Neural crest cell (in vitro differentiated cells): ENCODE data around the gene IGF2R. TPM values are rescaled to one million over a fixed set of nuclear protein-coding genes. Genes with fewer than 3 reads are reported as not detected.
"Not testable (repeated sequence)": the region's sequence is repeated elsewhere in the genome, so short reads cannot be mapped to it uniquely, and the experiment has no call there.

Experiments used
- DNase-seq: peaks from one replicate; pipeline ENCODE4 v3.0.0; 2021; ENCODE audit warnings: low read depth, mixed read lengths, low spot score
- H3K27ac Mint-ChIP-seq: one replicate; pipeline ENCODE4 v1.8.0; 2021; ENCODE audit warnings: mild to moderate bottlenecking, mixed read lengths; ENCODE audit not compliant: unreplicated experiment
- H3K27me3 Mint-ChIP-seq: 2 replicates; pipeline ENCODE4 v1.8.0; 2021; ENCODE audit warnings: low read depth, mild to moderate bottlenecking, mixed read lengths
- H3K36me3 Mint-ChIP-seq: 2 replicates; pipeline ENCODE4 v1.8.0; 2021; ENCODE audit warnings: low read depth, mild to moderate bottlenecking, mixed read lengths
- H3K4me1 Mint-ChIP-seq: 2 replicates; pipeline ENCODE4 v1.8.0; 2021; ENCODE audit warnings: mixed read lengths
- H3K4me3 Mint-ChIP-seq: one replicate; pipeline ENCODE4 v1.8.0; 2021; ENCODE audit warnings: mild to moderate bottlenecking, mixed read lengths
- H3K9me3 Mint-ChIP-seq: 2 replicates; pipeline ENCODE4 v1.8.0; 2021; ENCODE audit warnings: mixed read lengths
- total RNA-seq: library from RNA; stranded (reverse); gene quantifications from 2 replicates; pipeline ENCODE4 v1.2.1, GENCODE V29; 2021
- TF ChIP-seq, protein P1 (sequence below): fragments of 200-600 bp; sonication (generic); conservative IDR thresholded peaks from 2 replicates; pipeline ENCODE4 v1.5.0; 2021; ENCODE audit warnings: antibody characterized with exemption, mild to moderate bottlenecking

IGF2R gene
- total RNA-seq, 1 donor from 2014 or later: 97.3 TPM

DNA sequence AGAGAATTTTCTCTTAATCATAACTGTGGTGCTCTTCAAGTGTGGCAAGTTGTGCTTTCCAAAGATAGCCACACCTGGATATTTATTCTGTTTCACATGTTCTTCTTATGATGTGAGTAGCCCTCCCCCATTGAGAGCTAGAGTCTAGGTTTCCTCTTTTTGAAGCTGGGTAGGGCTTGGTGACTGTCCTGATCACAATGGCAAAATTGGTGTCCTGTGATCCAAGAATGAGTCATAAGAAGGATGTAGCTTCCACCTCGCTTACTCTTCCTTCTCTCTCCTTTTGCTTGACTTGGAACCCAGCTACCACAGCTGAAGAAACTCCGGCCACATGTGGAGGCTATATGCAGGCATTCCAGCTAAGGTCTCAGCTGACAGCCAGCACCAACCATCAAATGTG is 7.4 kb upstream of the IGF2R start:
- Mint-ChIP-seq H3K27me3 (peaks cover 64% of the 10 kb centered on the region), H3K9me3 (no peaks in the 10 kb centered on the region), H3K27ac (no peak overlapping the region), H3K36me3 (no peaks in the 10 kb centered on the region), H3K4me3 (no peak overlapping the region), H3K4me1 (no peaks in the 10 kb centered on the region)
- no peak for DNase-seq
- TF ChIP-seq, protein P1, sequence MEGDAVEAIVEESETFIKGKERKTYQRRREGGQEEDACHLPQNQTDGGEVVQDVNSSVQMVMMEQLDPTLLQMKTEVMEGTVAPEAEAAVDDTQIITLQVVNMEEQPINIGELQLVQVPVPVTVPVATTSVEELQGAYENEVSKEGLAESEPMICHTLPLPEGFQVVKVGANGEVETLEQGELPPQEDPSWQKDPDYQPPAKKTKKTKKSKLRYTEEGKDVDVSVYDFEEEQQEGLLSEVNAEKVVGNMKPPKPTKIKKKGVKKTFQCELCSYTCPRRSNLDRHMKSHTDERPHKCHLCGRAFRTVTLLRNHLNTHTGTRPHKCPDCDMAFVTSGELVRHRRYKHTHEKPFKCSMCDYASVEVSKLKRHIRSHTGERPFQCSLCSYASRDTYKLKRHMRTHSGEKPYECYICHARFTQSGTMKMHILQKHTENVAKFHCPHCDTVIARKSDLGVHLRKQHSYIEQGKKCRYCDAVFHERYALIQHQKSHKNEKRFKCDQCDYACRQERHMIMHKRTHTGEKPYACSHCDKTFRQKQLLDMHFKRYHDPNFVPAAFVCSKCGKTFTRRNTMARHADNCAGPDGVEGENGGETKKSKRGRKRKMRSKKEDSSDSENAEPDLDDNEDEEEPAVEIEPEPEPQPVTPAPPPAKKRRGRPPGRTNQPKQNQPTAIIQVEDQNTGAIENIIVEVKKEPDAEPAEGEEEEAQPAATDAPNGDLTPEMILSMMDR: no peak

GRCh38 chr6:159963111-159963510 is 5.8 kb upstream of the IGF2R start:
- Mint-ChIP-seq H3K4me1 (peaks cover 2% of the 10 kb centered on the region), H3K27ac (no peak overlapping the region), H3K4me3 (no peak overlapping the region), H3K9me3 (no peaks in the 10 kb centered on the region), H3K36me3 (no peaks in the 10 kb centered on the region), H3K27me3 (peaks cover 72% of the 10 kb centered on the region)
- DNase-seq: no peak
- TF ChIP-seq, protein P1: no peak

- DNase-seq: no peak
- H3K27me3 Mint-ChIP-seq: peaks cover 75% of the 10 kb centered on the region
- H3K4me1 Mint-ChIP-seq: peaks cover 6% of the 10 kb centered on the region
- no peaks in the 10 kb centered on the region for H3K9me3 Mint-ChIP-seq
- TF ChIP-seq, protein P1: no peak
- H3K4me3 Mint-ChIP-seq: no peak overlapping the region
- no peaks in the 10 kb centered on the region for H3K36me3 Mint-ChIP-seq
- no peak overlapping the region for H3K27ac Mint-ChIP-seq
Measured at GRCh38 chr6:159964046-159964445, 4.8 kb upstream of the IGF2R start.

- DNase-seq: no peak
- Mint-ChIP-seq H3K4me1 (peaks cover 20% of the 10 kb centered on the region), H3K27me3 (peaks cover 68% of the 10 kb centered on the region), H3K9me3 (no peaks in the 10 kb centered on the region), H3K4me3 (peak overlapping the region; percentile 66), H3K27ac (no peak overlapping the region), H3K36me3 (no peaks in the 10 kb centered on the region)
- TF ChIP-seq, protein P1: no peak
Measured at GRCh38 chr6:159966339-159966738, 2.5 kb upstream of the IGF2R start.

GRCh38 chr6:159966981-159967380 is 1.9 kb upstream of the IGF2R start:
- no peak for DNase-seq
- no peaks in the 10 kb centered on the region for H3K9me3 Mint-ChIP-seq
- TF ChIP-seq, protein P1: no peak
- peak overlapping the region; percentile 41 for H3K4me3 Mint-ChIP-seq
- peaks cover 24% of the 10 kb centered on the region for H3K4me1 Mint-ChIP-seq
- peaks cover 62% of the 10 kb centered on the region for H3K27me3 Mint-ChIP-seq
- no peak overlapping the region for H3K27ac Mint-ChIP-seq
- no peaks in the 10 kb centered on the region for H3K36me3 Mint-ChIP-seq

GRCh38 chr6:159967621-159968020 is 1.3 kb upstream of the IGF2R start:
- H3K36me3 Mint-ChIP-seq: not testable (repeated sequence)

More at GRCh38 chr6:159967621-159968020, 1.3 kb upstream of the IGF2R start:
- H3K9me3 Mint-ChIP-seq, DNase-seq, H3K27ac Mint-ChIP-seq: not testable (repeated sequence)
- peaks cover 55% of the 10 kb centered on the region for H3K27me3 Mint-ChIP-seq
- peaks cover 31% of the 10 kb centered on the region for H3K4me1 Mint-ChIP-seq
- H3K4me3 Mint-ChIP-seq: peak overlapping the region; percentile 95
